Suprapubic skin (tissue), 3 donors: ENCODE data around the gene DFFA.

Experiments used
- CTCF ChIP-seq, 2 donors: fragments of 200-600 bp in 1 of 2; fragments of 450-650 bp in 1 of 2; sonication (generic) in 1 of 2; IDR thresholded peaks; one replicate each; pipeline ENCODE4 v1.5.1; 2016 to 2019; ENCODE audit warnings: antibody characterized with exemption in 2 of 2, mild to moderate bottlenecking in 1 of 2, moderate library complexity in 1 of 2
- POLR2A ChIP-seq, 2 donors: fragments of 450-650 bp; IDR thresholded peaks; one replicate each; pipeline ENCODE4 v1.6.1; 2017; ENCODE audit warnings: antibody characterized with exemption in 2 of 2, mild to moderate bottlenecking in 2 of 2, moderate library complexity in 2 of 2

GRCh38 chr1:10521537-10522157 lies 49.3 kb upstream of the DFFA start:
- TF ChIP-seq CTCF (IDR thresholded peaks at IDR 0.05) (no peak), POLR2A (IDR thresholded peaks at IDR 0.05) (no peak)
